ENCODE results near the gene GSTM5.
"Not testable (repeated sequence)": the region's sequence is repeated elsewhere in the genome, so short reads cannot be mapped to it uniquely, and the experiment has no call there.

GRCh38 chr1:109697861-109698260 is 14.2 kb upstream of the GSTM5 start:
- TF ChIP-seq CTCF (conservative IDR thresholded peaks at IDR 0.05); EZH2 (IDR thresholded peaks at IDR 0.05; ENCODE audit: low read depth): not testable (repeated sequence)
